GM12878 (cell line): ENCODE data around the gene PPP1R14B. TPM values are rescaled to one million over a fixed set of nuclear protein-coding genes. Genes with fewer than 3 reads are reported as not detected.

ENCODE experiments used
- ASH2L ChIP-seq: fragments of 300-600, 200-600 bp; sonication (generic); IDR thresholded peaks from 2 replicates; pipeline ENCODE4 v1.6.1; 2017; ENCODE audit warnings: low read depth, mild to moderate bottlenecking, borderline replicate concordance
- BCL11A ChIP-seq: IDR thresholded peaks from 2 replicates; pipeline ENCODE4 v1.6.1; 2011; ENCODE audit warnings: low read depth, low read length
- BHLHE40 ChIP-seq, 2 experiments: fragments of 450-650 bp in 1 of 2; IDR thresholded peaks; 2 replicates each; pipeline ENCODE4 v1.6.1; 2011 to 2017; ENCODE audit warnings: low read depth in 2 of 2, borderline replicate concordance in 1 of 2, improper control_type of control experiment in 1 of 2, low read length in 1 of 2, mild to moderate bottlenecking in 1 of 2
- BMI1 ChIP-seq: fragments of 450-650 bp; IDR thresholded peaks from 2 replicates; pipeline ENCODE4 v1.6.1; 2016; ENCODE audit warnings: mild to moderate bottlenecking, moderate library complexity, borderline replicate concordance
- BRCA1 ChIP-seq: IDR thresholded peaks from 2 replicates; pipeline ENCODE4 v1.6.1; 2011; ENCODE audit warnings: low read depth, low read length, improper control_type of control experiment
- EP300 ChIP-seq, 2 experiments: fragments of 150-350 bp in 1 of 2; IDR thresholded peaks; 2 replicates each; pipeline ENCODE4 v1.6.1; 2011 to 2012; ENCODE audit warnings: low read depth in 2 of 2, low read length in 2 of 2, borderline replicate concordance in 1 of 2, improper control_type of control experiment in 1 of 2, inconsistent platforms in 1 of 2; ENCODE audit not compliant: control insufficient read depth in 1 of 2
- FOS ChIP-seq: IDR thresholded peaks from 3 replicates; pipeline ENCODE4 v1.6.1; 2011; ENCODE audit warnings: borderline replicate concordance; ENCODE audit not compliant: insufficient read length; ENCODE audit errors: extremely low read depth
- HDAC6 ChIP-seq: fragments of 200-600 bp; sonication (generic); IDR thresholded peaks from one replicate; pipeline ENCODE4 v1.8.0; 2017; ENCODE audit warnings: antibody characterized with exemption; ENCODE audit not compliant: unreplicated experiment
- KDM1A ChIP-seq: fragments of 200-600 bp; sonication (generic); IDR thresholded peaks from 2 replicates; pipeline ENCODE4 v1.6.1; 2016; ENCODE audit warnings: borderline replicate concordance
- MEF2A ChIP-seq: IDR thresholded peaks from 2 replicates; pipeline ENCODE4 v1.6.1; 2011; ENCODE audit warnings: low read depth, mild to moderate bottlenecking, low read length, moderate library complexity; ENCODE audit not compliant: insufficient read depth
- MEF2B ChIP-seq: fragments of 450-650 bp; IDR thresholded peaks from 2 replicates; pipeline ENCODE4 v1.6.1; 2018; ENCODE audit warnings: mild to moderate bottlenecking, moderate library complexity; ENCODE audit not compliant: partially characterized antibody, poor library complexity, severe bottlenecking
- NBN ChIP-seq: fragments of 450-650 bp; IDR thresholded peaks from 2 replicates; pipeline ENCODE4 v1.6.1; 2016
- NR2C1 ChIP-seq: fragments of 450-650 bp; IDR thresholded peaks from 2 replicates; pipeline ENCODE4 v1.6.1; 2017; ENCODE audit warnings: antibody characterized with exemption, mild to moderate bottlenecking, moderate library complexity
- NRF1 ChIP-seq: conservative IDR thresholded peaks from 2 replicates; pipeline ENCODE4 v1.6.1; 2011; ENCODE audit warnings: mild to moderate bottlenecking, low read depth, low read length, improper control_type of control experiment
- RAD51 ChIP-seq: fragments of 450-650 bp; IDR thresholded peaks from 2 replicates; pipeline ENCODE4 v1.6.1; 2016; ENCODE audit warnings: moderate library complexity, mild to moderate bottlenecking, inconsistent platforms
- RFX5 ChIP-seq: IDR thresholded peaks from 2 replicates; pipeline ENCODE4 v1.6.1; 2011; ENCODE audit warnings: low read depth, low read length, improper control_type of control experiment
- SMC3 ChIP-seq: IDR thresholded peaks from 2 replicates; pipeline ENCODE4 v1.6.1; 2011; ENCODE audit warnings: low read length, improper control_type of control experiment, borderline replicate concordance
- SPI1 ChIP-seq: IDR thresholded peaks from 2 replicates; pipeline ENCODE4 v1.6.1; 2011; ENCODE audit warnings: low read depth, mild to moderate bottlenecking, low read length, moderate library complexity, borderline replicate concordance; ENCODE audit not compliant: insufficient read depth
- SUZ12 ChIP-seq: fragments of 200-600 bp; sonication (generic); IDR thresholded peaks from one replicate; pipeline ENCODE4 v1.6.1; 2018; ENCODE audit warnings: antibody characterized with exemption, mild to moderate bottlenecking; ENCODE audit not compliant: unreplicated experiment
- TAF1 ChIP-seq: IDR thresholded peaks from 2 replicates; pipeline ENCODE4 v1.6.1; 2011; ENCODE audit warnings: mild to moderate bottlenecking, low read depth, low read length, borderline replicate concordance
- TARDBP ChIP-seq: IDR thresholded peaks from 2 replicates; pipeline ENCODE4 v1.6.1; 2016; ENCODE audit warnings: borderline replicate concordance
- TCF12 ChIP-seq: IDR thresholded peaks from 2 replicates; pipeline ENCODE4 v1.6.1; 2011; ENCODE audit warnings: low read depth, mild to moderate bottlenecking, low read length
- TCF3 ChIP-seq: IDR thresholded peaks from 2 replicates; pipeline ENCODE4 v1.6.1; 2012; ENCODE audit warnings: low read depth, mild to moderate bottlenecking, low read length, borderline replicate concordance; ENCODE audit not compliant: insufficient read depth
- ZNF217 ChIP-seq: fragments of 450-650 bp; IDR thresholded peaks from 2 replicates; pipeline ENCODE4 v1.6.1; 2017; ENCODE audit warnings: antibody characterized with exemption, mild to moderate bottlenecking
- ZZZ3 ChIP-seq: IDR thresholded peaks from 2 replicates; pipeline ENCODE4 v1.6.1; 2011; ENCODE audit warnings: low read depth; ENCODE audit not compliant: control insufficient read depth, insufficient read length
- polyA plus RNA-seq, 11 experiments: library from polyadenylated mRNA; depleted of rRNA in 4 of 11; unstranded in 6 of 11; stranded (reverse) in 5 of 11; fragments of >200 nt; fragmentation: Nextera tagmentation in 4 of 11; fragmentation: Illumina TruSeq in 1 of 11; extraction: Ambion mirVana in 4 of 11; extraction: Trizol in 1 of 11; gene quantifications; 1 replicate in 1 of 11; 2 replicates in 10 of 11; pipeline versions ENCODE4 v1.2.1 to v1.2.3, GENCODE V29; 2011 to 2016; ENCODE audit warnings: inconsistent platforms in 2 of 11, missing spikeins in 2 of 11, low read depth in 1 of 11
- total RNA-seq, 4 experiments: library from RNA; depleted of rRNA in 3 of 4; stranded (reverse); fragments of >200 nt in 3 of 4; fragmentation: Illumina TruSeq in 1 of 4; extraction: Trizol in 1 of 4; gene quantifications; 2 replicates each; pipeline versions ENCODE4 v1.2.1 to v1.2.3, GENCODE V29; 2013 to 2021
- TF ChIP-seq, protein P1 (sequence below): fragments of 450-650 bp; IDR thresholded peaks from 2 replicates; pipeline ENCODE4 v1.6.1; 2014; ENCODE audit warnings: mild to moderate bottlenecking
- TF ChIP-seq, protein P2 (sequence below): fragments of 450-650 bp; formaldehyde crosslinking; IDR thresholded peaks from 2 replicates; pipeline ENCODE4 v1.4.0; 2020; ENCODE audit warnings: mild to moderate bottlenecking, moderate library complexity

PPP1R14B gene
- total and polyA plus RNA-seq, 10 of the 15 experiments (the other 5 are each of a cell fraction or from before 2014, with no cell fraction given) = 8.4 to 283 (median 124) TPM

DNA sequence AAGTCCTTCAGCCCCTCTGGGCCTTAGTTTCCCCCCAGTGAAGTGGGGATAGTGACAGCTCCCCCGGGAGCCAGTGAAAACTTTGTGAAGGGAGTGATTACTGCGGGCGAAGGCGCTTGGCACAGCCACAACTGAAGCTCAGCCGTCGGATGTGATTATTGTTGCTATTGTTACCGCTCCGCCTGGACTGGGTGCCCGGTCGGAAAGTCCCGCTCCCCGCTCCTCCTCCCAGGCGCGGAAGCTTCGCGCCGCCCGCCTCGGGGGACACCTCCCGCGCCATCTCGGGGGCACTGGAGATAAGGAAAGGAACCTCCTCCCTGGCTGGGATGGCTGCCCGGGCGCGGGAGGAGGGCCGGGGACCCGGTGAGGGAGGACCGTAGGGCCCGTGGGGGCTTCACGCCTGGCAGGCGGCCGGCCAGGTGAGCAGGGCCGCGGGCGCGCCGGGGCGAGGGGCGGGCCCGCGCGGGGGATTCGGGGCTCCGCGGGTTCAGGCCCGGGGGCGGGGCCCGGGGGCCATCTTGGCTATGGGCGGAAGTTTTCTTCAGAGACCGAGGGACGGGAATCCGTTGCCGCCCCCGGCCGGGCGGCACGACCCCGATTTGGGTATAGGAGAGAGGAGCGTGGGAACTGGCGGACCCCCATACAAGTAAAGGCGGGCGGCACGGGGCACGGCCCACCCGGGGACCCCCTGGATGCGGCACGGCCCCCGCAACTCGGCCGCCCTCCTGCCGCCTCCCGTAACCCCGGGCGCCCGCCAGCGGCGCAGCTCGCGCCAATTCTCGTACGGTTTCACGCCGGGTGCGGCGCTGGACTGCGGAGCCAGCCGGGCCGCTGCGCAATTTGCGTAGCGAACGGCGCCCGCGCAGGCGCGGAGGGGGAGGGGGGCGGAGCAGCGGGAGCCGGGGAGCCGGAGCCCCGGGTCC, 38.5 kb upstream of the PPP1R14B start, which contains the start of gene GPR137 (continued):
- TF ChIP-seq, protein P1, sequence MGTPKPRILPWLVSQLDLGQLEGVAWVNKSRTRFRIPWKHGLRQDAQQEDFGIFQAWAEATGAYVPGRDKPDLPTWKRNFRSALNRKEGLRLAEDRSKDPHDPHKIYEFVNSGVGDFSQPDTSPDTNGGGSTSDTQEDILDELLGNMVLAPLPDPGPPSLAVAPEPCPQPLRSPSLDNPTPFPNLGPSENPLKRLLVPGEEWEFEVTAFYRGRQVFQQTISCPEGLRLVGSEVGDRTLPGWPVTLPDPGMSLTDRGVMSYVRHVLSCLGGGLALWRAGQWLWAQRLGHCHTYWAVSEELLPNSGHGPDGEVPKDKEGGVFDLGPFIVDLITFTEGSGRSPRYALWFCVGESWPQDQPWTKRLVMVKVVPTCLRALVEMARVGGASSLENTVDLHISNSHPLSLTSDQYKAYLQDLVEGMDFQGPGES = no peak; the same call in 1 of the 2 replicates
- peak; percentile 91 for TF ChIP-seq NR2C1
- no peak for TF ChIP-seq RFX5
- peak; percentile 100 for TF ChIP-seq ZNF217
- TF ChIP-seq BHLHE40 (IDR thresholded peaks at IDR 0.05; ENCODE audit: borderline replicate concordance in 1 of 2, low read depth in 2 of 2, low read length in 1 of 2) = peak in 1 of 2 experiments; percentile 61; a peak in 2 of 4 replicates
- no peak for TF ChIP-seq FOS
- no peak for TF ChIP-seq SUZ12
- no peak for TF ChIP-seq EP300 (IDR thresholded peaks at IDR 0.05; ENCODE audit: borderline replicate concordance in 1 of 2, control insufficient read depth in 1 of 2, low read depth in 2 of 2, low read length in 2 of 2)
- no peak for TF ChIP-seq TARDBP
- TF ChIP-seq MEF2B = peak; percentile 50
- peak; percentile 80 for TF ChIP-seq NRF1
- TF ChIP-seq SPI1 = no peak
- no peak for TF ChIP-seq ASH2L
- TF ChIP-seq MEF2A = no peak
- no peak for TF ChIP-seq ZZZ3
- TF ChIP-seq TCF12 = 0 out of 2 replicates have a peak, but pooled peaks have one; percentile 13
- TF ChIP-seq KDM1A = no peak
- no peak for TF ChIP-seq BCL11A
- TF ChIP-seq RAD51 = no peak
- no peak for TF ChIP-seq HDAC6
- no peak for TF ChIP-seq BRCA1
- TF ChIP-seq BMI1 = no peak
- TF ChIP-seq, protein P2, sequence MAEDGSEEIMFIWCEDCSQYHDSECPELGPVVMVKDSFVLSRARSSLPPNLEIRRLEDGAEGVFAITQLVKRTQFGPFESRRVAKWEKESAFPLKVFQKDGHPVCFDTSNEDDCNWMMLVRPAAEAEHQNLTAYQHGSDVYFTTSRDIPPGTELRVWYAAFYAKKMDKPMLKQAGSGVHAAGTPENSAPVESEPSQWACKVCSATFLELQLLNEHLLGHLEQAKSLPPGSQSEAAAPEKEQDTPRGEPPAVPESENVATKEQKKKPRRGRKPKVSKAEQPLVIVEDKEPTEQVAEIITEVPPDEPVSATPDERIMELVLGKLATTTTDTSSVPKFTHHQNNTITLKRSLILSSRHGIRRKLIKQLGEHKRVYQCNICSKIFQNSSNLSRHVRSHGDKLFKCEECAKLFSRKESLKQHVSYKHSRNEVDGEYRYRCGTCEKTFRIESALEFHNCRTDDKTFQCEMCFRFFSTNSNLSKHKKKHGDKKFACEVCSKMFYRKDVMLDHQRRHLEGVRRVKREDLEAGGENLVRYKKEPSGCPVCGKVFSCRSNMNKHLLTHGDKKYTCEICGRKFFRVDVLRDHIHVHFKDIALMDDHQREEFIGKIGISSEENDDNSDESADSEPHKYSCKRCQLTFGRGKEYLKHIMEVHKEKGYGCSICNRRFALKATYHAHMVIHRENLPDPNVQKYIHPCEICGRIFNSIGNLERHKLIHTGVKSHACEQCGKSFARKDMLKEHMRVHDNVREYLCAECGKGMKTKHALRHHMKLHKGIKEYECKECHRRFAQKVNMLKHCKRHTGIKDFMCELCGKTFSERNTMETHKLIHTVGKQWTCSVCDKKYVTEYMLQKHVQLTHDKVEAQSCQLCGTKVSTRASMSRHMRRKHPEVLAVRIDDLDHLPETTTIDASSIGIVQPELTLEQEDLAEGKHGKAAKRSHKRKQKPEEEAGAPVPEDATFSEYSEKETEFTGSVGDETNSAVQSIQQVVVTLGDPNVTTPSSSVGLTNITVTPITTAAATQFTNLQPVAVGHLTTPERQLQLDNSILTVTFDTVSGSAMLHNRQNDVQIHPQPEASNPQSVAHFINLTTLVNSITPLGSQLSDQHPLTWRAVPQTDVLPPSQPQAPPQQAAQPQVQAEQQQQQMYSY (CRISPR knock-in tag) = no peak
- TF ChIP-seq TCF3 = no peak
- TF ChIP-seq TAF1 = no peak
- 0 out of 2 replicates have a peak, but pooled peaks have one; percentile 18 for TF ChIP-seq NBN
- TF ChIP-seq SMC3 = no peak
